Sigmoid colon (tissue), 4 donors: ENCODE data around the gene ZSWIM5.

Source experiments
- CTCF ChIP-seq, 4 experiments: fragments of 450-650 bp in 3 of 4; fragments of 200-600 bp in 1 of 4; IDR thresholded peaks; one replicate each; pipeline ENCODE4 v1.5.1; 2016 to 2019; ENCODE audit warnings: antibody characterized with exemption in 4 of 4, mild to moderate bottlenecking in 3 of 4, moderate library complexity in 2 of 4
- POLR2A ChIP-seq, 2 donors: fragments of 450-650 bp; IDR thresholded peaks; one replicate each; pipeline ENCODE4 v1.6.1; 2016; ENCODE audit warnings: antibody characterized with exemption in 2 of 2, mild to moderate bottlenecking in 2 of 2, moderate library complexity in 2 of 2
- POLR2AphosphoS5 ChIP-seq, 4 donors: sonication (generic); formaldehyde crosslinking; IDR thresholded peaks; one replicate each; pipeline ENCODE4 v1.6.1; 2017; ENCODE audit warnings: antibody characterized with exemption in 4 of 4

DNA sequence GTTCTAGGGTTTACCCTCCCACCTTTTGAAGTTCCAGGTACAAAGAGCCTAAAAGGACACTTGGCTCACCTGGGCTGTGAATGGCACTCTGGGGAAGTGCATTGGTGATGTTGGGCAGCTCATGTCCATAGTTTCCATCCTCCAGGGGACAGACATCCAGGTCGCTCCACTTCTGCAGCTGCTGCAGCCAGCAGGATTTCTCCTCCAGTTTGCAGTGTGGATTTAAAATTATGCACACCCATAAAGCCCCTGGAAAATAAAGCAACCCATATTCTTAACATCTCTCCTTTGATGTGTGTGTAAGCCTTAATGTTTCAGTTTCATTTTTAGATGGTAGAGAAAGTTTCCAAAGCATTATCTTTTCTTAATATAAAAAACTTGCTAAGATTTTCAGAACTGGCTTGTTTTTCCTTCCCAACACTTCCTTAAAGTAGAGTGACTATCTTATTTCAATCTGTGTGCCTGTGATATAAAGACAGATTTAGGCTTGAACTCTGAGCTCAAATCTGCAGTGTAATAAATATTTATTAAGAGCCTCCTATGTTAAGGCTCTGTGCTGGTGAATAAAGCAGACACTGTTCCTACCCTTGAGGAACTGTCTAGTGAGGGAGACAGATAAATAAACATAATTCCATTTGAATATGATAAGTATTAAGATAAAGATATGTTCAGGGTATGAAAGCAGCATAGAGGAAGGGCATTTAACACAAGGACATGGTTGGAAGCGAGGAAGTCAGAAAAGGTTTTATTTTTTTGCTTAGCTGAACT lies 155.2 kb downstream of the ZSWIM5 start:
- TF ChIP-seq CTCF (IDR thresholded peaks at IDR 0.05) (no peak), POLR2A (IDR thresholded peaks at IDR 0.05) (no peak), POLR2AphosphoS5 (IDR thresholded peaks at IDR 0.05) (no peak)
